Measurements from ENCODE around the gene FAM117A. TPM values are rescaled to one million over a fixed set of nuclear protein-coding genes. Genes with fewer than 3 reads are reported as not detected.
"Not testable (repeated sequence)": the region's sequence is repeated elsewhere in the genome, so short reads cannot be mapped to it uniquely, and the experiment has no call there.

FAM117A gene
- total and polyA plus RNA-seq, 2 of the 8 experiments (the other 6 are each of a cell fraction or from before 2014, with no cell fraction given): 28.4 to 45.7 TPM

GRCh38 chr17:49673679-49674078, 90.3 kb downstream of the FAM117A start:
- H3K23ac ChIP-seq (ENCODE audit: insufficient read length); H3K4ac ChIP-seq (replicated peaks; ENCODE audit: insufficient read length, low read depth, low read length); H3K27ac ChIP-seq (ENCODE audit: low read depth, low read length); H3K56ac ChIP-seq (replicated peaks; ENCODE audit: insufficient read length, low read depth, low read length); H2AK5ac ChIP-seq (ENCODE audit: low read depth, low read length); H3K4me3 ChIP-seq (ENCODE audit: extremely low read depth in 1 of 4, insufficient read depth in 2 of 4, low read depth in 3 of 4, low read length in 4 of 4); H2BK15ac ChIP-seq (ENCODE audit: low read length); H3K23me2 ChIP-seq (ENCODE audit: low read depth, low read length); H3K14ac ChIP-seq (ENCODE audit: insufficient read length); H2BK20ac ChIP-seq (ENCODE audit: low read length); H3K4me1 ChIP-seq (replicated peaks in 1 of 4; ENCODE audit: control insufficient read depth in 3 of 4, insufficient read depth in 4 of 4, low read length in 3 of 4); H3K18ac ChIP-seq (ENCODE audit: extremely low read depth, low read length); H2BK120ac ChIP-seq (replicated peaks; ENCODE audit: low read depth, low read length); H3K9me3 ChIP-seq (ENCODE audit: insufficient read depth in 2 of 2, low read depth in 1 of 2, low read length in 1 of 2); FAIRE-seq; H3K9ac ChIP-seq (replicated peaks in 1 of 4; ENCODE audit: extremely low read depth in 1 of 4, low read depth in 3 of 4, low read length in 3 of 4); H4K8ac ChIP-seq (ENCODE audit: extremely low read depth, insufficient read depth, low read length); H3K4me2 ChIP-seq (ENCODE audit: insufficient read depth in 1 of 2, low read depth in 2 of 2, low read length in 2 of 2); DNase-seq (ENCODE audit: low read depth in 1 of 2, low spot score in 2 of 2); H4K91ac ChIP-seq (replicated peaks; ENCODE audit: insufficient read length, low read length); POLR2A ChIA-PET (ENCODE audit: partially characterized antibody); H2BK5ac ChIP-seq (ENCODE audit: low read depth, low read length); H3K79me1 ChIP-seq (ENCODE audit: low read depth, low read length); H2AFZ ChIP-seq (ENCODE audit: low read length); H2BK12ac ChIP-seq (ENCODE audit: low read depth, low read length); H3K36me3 ChIP-seq (ENCODE audit: control insufficient read depth in 2 of 4, insufficient read depth in 4 of 4, low read length in 3 of 4); H4K5ac ChIP-seq (ENCODE audit: insufficient read length, low read depth, low read length); H4K20me1 ChIP-seq (replicated peaks in 1 of 2; ENCODE audit: control insufficient read depth in 1 of 2, insufficient read depth in 2 of 2, low read length in 2 of 2); H3K27me3 ChIP-seq (replicated peaks in 1 of 4; ENCODE audit: control insufficient read depth in 3 of 4, extremely low read depth in 1 of 4, insufficient read depth in 3 of 4, low read length in 3 of 4): not testable (repeated sequence)
- CTCF ChIA-PET (ENCODE audit: partially characterized antibody): interaction anchor here (1.2 kb wide), 1 partner anchor 31 kb away, joined by 4 read pairs; no protein-coding TSS in a partner anchor
- H3K79me2 ChIP-seq (ENCODE audit: control insufficient read depth in 1 of 2, insufficient read depth in 2 of 2, low read length in 2 of 2): peaks cover 6 to 69% of the 10 kb centered on the region in 2 experiments
- 97% methylated on average over 6 of the region's 6 CpGs; no CpG with 5 or more reads in 1 of the 2 experiments for WGBS, 2 experiments (ENCODE audit: extremely low coverage in 1 of 2, insufficient coverage in 1 of 2, insufficient read length in 1 of 2, insufficient replicate concordance in 2 of 2, low coverage in 1 of 2, low lambda C conversion rate in 2 of 2, missing lambda C conversion rate in 1 of 2)

All from H1 (cell line).